HG02759 (cell line): Measurements from ENCODE around the gene PTGIR.

Experiments used
- ATAC-seq: cut with Tn5 transposase; IDR thresholded peaks from one replicate; pipeline ENCODE4 v1.9.1; 2021; ENCODE audit warnings: mild to moderate bottlenecking, moderate library complexity; ENCODE audit not compliant: unreplicated experiment

Gene PTGIR

DNA sequence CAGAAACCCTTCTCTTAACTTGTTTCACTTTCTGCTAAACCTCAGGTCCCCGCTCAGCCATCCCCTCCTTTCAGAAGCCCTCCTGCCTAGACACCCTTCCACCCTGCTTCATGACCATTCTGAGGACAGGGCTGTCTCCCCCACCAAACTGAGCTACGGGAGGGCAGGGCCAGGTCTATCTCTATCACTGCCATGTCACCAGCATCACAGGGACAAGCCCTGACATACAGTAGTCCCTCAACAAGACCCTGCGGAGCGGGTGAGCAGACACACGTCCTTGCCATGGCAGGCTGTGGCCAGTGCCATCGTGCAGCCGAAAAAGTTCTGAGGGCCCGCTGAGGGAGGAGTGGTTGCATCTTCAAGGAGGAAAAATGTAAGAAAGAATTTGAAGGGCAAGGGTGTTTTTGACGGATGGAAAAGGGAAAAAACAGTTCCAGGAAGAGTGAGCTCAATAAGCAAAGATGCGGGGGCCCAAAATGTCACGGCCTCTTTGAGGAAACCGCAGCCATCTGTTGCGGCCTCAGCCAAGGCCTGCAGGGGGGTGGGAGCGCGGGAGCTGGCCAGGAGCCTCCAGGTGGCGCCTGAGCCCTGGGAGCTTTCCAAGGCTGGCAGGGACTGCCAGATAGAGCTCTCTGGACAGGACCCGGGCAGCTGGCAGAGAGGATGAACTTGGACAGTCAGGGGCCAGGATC is 8.1 kb downstream of the PTGIR start:
- ATAC-seq, result no peak

DNA sequence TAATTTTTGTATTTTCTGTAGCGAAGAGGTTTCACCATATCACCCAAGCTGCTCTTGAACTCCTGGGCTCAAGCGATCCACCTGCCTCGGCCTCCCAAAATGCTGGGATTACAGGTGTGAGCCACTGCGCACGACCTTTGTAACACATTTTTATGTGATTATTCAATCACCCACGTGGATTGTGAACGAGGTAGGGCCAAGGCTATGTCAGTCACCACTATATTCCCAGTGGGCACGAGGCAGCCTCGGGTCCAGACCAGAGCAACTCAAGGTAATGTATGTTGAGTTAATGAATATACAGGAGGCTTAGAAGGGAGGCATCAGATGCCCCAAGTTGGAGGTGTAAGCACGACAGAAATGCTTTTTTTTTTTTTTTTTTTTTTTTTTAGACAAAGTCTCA is 8.9 kb downstream of the PTGIR start:
- no peak for ATAC-seq

DNA sequence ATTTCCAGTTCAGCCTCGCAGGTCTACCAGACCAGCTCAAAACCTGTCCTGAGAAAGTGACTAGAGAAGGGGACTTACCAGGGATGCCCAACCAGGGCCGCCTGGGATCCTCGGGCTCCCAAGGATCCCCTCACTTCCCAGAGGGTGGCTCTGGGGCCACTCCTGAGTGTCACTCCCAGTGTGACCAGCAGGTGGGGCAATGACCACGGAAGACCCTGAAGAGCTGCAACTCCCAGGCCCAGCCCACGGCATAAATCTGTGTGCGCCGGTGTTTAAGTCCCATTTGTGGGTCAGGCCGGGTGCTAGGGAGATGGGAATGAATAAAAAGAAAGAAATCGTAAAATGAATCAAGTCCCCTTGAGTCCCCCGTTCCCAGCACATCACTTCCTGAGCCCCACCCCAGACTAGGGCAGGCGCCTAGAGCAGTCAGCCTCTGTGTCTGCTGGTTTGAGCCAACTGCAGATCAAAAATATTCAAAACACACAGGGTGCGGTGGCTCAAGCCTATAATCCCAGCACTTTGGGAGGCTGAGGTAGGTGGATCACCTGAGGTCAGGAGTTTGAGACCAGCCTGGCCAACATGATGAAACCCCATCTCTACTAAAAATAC is 10.7 kb downstream of the PTGIR start:
- no peak for ATAC-seq

DNA sequence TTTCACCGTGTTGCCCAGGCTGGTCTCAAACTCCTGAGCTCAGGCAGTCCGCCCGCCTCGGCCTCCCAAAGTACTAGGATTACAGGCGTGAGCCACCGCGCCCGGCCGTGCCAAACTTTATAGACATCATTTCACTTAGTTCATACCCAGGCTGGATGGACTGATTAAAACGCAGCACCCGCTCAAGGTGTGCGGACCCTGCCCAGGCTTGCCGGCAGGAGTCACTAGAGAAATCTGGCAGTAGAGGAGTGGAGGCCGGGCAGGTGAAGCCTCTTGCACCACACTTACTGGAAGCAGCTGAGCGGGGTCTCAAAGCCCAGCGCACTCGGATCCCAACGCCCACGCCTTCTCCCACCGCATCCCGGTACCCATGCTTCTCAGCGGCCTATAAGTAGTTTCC is 11.4 kb downstream of the PTGIR start:
- no peak for ATAC-seq

DNA sequence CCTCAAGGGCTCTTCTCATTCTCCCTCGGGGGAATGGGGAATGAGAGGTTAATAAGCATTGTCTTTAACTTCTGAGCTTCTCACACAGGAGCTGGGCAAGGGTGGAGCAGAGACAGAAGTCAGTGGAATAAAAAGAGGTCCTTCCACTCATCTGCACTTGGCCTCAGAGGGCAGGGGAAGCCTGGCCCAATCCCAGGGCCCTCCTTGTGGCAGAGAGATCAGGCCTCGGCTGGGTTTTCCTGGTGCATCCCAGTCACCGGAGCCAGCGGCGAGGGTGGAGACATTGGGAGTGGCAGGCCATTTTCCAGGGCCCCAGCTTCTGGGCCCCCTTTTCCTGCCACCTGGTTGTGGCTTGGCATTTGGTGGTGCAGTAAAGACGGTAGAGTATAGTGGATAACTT is 13.1 kb downstream of the PTGIR start:
- no peak for ATAC-seq

DNA sequence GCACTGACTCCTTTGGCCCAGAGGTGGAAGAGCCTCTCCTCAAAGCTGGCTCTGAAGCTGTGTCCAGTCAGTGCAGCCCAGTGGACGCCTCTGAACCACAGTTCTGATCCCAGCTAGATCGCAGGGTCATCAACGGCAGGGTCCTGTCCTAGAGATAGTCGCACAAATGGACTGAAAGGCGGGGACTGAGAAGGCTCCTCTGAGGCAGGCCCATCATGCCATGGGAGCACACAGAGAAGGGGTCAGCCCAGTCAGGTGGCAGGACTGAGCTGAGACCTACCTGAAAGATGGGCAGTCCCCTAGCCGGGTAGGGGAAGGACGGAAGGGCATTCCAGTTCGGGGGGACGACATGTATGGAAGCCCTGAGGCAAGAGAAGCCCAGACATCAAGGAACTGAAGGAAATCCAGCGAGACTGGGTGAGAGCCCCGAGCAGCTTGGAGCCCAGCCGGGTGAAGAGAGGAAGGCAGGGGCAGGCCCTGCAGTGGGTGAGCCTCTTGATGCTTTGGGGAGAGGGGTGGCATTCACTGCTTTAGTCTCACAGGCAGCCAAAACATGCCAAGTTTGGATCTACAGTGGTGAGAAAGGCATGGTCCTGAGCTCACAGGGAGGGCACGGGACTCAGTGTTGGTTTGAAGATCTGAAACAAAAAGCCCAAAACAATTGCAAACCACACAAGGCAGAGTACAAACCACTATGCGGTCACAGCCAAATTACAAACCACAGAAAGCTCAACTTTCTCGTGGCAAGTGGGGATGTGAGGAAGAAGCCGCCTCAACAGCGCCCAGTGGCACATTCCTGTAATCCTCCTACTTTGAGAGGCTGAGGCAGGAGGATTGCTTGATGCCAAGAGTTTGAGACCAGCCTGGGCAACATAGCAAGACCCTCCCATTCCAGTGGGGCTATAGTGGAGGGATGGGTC is 13.8 kb downstream of the PTGIR start:
- ATAC-seq, result no peak

DNA sequence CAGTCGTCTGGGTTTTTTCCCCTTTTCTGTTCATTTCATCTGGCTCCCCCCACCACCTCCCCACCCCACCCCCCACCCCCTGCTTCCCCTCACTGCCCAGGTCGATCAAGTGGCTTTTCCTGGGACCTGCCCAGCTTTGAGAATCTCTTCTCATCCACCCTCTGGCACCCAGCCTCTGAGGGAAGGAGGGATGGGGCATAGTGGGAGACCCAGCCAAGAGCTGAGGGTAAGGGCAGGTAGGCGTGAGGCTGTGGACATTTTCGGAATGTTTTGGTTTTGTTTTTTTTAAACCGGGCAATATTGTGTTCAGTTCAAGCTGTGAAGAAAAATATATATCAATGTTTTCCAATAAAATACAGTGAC is 14.5 kb downstream of the PTGIR start:
- ATAC-seq, result no peak

DNA sequence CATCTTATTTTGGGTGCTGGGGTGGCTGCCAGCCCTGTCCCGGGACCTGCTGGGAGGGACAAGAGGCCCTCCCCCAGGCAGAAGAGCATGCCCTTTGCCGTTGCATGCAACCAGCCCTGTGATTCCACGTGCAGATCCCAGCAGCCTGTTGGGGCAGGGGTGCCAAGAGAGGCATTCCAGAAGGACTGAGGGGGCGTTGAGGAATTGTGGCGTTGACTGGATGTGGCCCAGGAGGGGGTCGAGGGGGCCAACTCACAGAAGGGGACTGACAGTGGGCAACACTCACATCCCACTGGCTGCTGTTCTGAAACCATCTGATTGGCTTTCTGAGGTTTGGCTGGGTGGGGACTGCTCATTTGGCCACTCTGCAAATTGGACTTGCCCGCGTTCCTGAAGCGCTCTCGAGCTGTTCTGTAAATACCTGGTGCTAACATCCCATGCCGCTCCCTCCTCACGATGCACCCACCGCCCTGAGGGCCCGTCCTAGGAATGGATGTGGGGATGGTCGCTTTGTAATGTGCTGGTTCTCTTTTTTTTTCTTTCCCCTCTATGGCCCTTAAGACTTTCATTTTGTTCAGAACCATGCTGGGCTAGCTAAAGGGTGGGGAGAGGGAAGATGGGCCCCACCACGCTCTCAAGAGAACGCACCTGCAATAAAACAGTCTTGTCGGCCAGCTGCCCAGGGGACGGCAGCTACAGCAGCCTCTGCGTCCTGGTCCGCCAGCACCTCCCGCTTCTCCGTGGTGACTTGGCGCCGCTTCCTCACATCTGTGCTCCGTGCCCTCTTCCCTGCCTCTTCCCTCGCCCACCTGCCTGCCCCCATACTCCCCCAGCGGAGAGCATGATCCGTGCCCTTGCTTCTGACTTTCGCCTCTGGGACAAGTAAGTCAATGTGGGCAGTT is 15.1 kb downstream of the PTGIR start:
- ATAC-seq, result no peak

DNA sequence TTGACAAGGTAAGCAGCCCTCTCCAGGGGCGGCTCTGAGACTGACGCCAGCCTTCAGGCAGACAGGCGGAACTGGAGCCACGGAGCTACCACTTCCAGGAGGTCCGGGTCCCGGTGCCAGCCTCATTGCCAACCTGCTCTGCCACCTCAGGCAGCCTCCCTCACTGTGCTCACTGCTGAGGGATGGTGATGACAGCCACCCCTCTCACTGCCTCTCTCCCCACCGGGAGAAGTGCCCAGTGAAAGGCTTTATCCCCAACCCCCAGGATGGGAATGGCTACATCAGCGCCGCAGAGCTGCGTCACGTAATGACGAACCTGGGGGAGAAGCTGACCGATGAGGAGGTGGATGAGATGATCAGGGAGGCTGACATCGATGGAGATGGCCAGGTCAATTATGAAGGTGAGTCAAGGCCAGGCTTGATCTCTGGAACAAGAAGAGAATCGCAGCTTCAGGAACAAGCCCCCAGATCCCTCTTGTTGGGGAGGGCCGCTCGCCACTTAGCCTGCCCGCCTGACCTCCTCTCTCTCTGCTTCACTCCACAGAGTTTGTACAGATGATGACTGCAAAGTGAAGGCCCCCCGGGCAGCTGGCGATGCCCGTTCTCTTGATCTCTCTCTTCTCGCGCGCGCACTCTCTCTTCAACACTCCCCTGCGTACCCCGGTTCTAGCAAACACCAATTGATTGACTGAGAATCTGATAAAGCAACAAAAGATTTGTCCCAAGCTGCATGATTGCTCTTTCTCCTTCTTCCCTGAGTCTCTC is 16.1 kb downstream of the PTGIR start:
- no peak for ATAC-seq

DNA sequence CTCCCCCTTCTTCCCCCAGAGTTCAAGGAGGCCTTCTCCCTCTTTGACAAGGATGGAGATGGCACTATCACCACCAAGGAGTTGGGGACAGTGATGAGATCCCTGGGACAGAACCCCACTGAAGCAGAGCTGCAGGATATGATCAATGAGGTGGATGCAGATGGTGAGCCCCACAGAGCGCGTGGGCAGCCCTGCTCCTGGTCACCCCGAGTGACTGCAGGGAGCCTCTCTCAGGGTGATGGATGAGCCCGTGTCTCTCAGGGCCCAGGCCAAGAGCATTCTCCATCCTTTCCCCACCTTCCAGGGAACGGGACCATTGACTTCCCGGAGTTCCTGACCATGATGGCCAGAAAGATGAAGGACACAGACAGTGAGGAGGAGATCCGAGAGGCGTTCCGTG is 16.7 kb downstream of the PTGIR start:
- no peak for ATAC-seq

DNA sequence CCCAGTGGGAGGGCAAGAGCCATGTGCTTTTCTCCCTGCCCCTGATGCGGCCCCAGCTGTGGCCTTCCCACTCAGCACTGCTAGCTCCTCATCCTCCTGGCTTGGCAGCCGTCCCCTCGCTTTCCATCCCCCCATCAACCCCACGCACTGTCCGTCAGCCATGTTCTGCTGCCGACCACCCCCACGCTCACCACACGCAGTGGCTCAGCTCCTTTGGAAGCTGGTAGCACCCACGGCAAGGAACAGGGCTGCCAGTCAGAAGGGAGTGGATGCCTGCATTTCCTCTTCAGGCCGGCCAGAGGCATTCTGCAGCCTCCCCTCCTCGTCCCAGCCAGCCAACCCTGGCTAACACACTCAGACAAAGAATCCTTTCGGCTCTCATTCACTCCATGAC is 17.4 kb downstream of the PTGIR start:
- no peak for ATAC-seq

DNA sequence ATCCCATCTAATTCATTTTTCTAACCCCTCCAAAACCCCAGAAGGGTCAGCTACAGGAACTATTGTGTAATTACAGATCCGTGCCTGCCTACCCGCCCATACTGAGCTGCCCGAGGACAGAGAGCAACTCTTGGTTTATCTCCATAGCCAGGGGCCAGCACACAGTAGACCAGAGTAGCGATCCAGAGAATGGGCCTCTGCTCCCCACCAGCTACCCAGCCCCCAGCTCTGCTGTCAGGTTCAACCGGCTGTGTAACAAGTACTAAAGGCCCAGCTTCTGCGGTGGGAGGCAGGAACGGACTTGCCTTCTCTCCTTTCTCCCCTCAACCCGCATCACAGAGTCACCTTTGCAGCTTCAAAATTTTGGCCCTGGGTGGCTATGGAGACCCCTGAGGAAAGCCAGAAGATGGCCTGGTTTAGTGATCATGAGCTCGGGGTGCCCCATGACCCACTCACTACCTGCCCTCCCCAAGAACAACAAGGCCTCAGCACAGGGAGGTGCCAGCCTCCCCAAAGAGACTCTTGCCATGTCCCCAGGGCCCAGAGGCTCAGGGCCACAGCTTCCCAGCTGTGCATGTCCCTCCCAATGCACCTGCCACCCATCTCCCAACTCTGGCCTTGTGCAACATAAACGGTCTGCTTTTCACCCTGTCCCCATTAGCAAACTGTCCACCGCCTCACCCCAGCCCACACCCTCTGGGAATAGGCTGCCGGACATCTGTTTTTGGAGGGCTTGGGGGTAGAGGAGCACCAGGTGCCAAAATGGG is 18.0 kb downstream of the PTGIR start:
- no peak for ATAC-seq

DNA sequence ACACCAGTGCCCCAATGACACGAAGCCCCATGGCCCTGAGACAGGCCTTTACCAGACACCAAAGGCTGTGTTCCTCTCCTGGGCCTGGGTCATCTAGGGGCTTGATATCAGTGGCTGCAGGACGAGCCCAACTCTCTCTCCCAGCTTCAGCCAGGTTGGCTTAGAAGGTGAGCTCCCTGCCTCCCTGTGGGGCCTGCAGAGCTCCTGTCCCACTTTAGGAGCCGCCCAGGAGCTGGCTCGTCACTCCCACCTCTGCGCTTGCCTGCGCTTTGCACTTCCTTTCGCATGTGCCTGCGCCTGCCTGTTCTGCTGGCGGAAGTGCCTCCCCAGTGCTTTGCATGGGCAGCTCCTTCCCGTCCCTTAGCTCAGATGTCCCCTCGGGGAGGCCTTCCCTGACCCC is 18.9 kb downstream of the PTGIR start:
- ATAC-seq, result no peak

DNA sequence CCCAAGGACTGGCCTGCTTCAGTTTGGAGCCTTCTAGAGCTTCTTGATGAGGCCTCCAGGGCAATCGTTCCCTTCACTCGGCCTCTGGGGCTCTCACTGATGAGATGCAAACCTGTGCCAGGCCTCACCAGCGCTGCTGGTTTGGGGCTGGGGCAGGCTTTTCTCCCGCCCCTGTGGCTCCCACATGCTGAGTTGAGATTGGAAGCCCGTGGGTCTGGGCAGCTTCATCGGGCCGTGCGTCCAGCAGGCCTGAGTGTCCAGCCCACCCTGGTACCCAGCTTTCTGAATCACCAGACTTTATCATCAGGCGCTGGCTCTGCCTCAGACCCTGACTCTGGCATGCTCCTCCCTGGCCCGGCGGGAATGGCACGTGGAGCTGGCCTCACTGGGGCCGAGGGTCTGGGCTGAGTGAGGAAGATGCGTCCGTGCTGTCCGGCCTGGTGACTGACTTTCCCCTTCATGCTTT is 19.5 kb downstream of the PTGIR start:
- no peak for ATAC-seq

DNA sequence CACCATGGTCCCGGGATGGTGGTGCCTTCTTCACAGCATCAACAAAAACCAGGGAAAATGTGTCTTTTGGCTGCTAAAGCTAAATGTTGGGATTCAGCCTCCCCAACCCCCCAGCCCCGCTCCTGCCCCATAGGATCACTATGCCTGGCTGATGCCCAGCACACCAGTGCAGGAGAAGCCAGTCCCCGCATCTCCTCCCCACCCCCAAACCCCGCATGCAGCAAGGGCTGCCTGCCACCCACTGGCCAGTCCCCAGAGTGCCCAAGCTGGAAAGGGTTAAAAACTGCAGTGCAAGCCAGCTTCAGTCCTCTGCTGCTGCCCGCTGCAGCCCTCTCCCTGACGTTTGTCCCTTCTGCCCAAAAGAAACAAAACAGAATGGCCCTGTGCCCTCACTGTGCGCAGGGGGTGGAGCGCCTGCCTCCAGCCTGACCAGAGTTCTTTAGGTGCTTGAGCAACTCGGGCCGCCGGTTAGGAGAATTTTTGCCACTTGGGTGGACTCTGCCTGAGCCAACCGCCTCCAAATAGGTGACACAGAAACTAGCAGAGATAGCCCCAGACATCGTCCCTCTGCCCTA is 20.0 kb downstream of the PTGIR start:
- ATAC-seq, result no peak

DNA sequence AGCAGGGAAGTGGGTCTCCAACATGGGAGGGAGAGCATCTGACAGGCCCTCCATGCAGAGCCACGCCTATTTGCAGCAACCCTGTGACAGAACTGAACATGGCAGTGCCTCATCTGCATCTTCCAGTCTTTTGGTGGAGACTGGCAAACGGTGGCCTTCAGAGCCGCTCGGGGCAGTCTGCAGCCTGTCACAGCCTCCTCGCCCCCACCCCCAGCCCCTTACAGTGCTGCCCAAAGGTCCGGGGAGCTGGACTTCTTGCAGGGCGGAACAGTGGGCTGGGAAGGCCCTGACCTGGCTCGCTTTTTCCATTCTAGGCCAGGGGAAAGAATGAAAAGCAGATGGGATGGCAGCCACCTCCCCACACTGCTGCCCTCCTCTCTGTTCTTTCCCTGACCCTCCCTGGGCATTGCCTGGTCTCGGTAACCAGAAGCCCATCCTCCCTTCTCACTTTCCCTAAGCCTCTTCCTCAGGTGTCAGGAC is 21.1 kb downstream of the PTGIR start:
- ATAC-seq, result no peak

DNA sequence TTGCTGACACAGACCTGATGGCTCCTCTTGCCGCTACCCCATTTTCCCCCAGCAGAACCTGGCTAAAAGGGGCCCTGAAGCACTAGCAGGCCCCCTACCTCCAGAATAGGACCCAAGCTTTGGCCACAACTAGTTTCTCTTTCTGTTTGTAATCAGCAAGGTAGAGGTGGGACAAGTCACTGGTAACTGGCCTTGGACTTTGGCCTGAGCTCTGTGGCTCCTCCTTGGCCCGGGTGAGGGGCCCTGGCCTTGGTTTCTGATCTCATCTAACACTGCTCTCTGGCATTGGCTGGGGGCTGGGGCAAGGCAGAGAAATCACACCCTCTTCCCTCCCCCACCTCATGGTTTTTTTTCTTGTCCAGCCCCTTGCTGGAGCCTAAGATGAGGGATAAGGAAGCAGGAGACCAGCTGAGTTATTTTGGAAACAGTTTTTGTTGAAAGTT is 21.7 kb downstream of the PTGIR start:
- no peak for ATAC-seq

DNA sequence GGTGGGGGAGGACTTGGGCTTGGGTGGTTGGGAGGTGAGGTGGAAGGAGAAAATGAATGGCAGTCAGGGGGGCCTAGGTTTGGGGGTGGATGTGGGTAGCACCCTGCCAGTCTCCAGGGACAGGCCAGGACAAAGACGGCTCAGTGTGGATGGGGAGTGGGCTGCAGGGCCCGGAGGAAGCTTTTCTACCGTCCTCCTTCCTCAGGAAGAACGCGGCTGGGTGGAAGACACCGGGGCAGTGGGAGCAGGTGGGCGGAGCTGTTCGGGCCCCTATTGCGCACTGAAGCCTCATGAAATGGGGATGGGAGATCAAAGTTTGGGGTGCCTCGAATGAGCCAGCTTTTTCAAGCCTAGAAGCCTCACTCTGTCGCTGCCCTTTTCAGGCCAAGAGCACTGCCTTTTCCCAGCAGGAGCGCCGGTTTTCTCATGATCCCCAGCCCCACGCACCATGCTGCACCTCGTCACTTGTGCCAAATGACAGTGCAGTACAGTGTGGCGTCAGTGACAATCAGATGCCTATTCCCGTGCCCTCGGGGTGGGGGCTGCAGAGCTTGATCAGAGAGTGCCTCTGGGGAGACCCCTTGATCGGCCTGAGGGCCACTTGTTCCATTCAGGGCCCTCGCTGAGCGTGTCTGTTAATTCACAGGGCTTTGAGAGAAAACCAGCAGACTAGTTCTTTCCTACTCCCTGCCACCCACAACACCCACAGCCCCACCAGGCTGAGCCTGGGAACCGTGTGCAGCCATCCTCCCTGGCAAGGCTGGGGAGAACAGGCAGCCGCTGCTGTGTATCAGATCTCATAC is 22.3 kb downstream of the PTGIR start:
- no peak for ATAC-seq
